Stimulated activated naive CD4-positive, alpha-beta T cell (primary cell): ENCODE results near the gene CHEK1.
"Not testable (repeated sequence)": the region's sequence is repeated elsewhere in the genome, so short reads cannot be mapped to it uniquely, and the experiment has no call there.

Experiments
- DNase-seq, 6 experiments: peaks; one replicate each; lab custom pipeline; 2025; lab: John Stamatoyannopoulos, UW

Gene CHEK1

DNA sequence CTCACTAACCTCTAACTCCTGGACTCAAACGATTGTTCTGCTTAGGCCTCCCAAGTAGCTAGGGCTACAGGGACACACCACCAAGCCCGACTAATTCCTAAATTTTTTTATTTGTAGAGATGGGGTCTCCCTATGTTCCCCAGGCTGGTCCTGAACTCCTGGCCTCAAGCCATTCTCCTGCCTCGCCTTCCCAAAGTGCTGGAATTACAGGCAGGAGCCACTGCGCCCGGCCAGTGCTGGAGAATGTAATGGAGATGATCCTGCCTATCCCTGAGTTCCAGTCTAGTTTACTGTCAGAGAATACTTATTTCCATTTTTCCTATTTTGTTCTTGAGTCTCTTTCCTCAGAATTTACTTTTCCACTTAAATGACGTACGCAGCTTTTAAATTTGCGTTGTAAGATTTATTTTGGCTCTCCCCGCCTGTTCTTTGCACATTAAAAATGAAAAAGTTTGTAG, at the start of gene CHEK1:
TSS of gene CHEK1 (plus strand) at position 408 of the 458 bp plus-strand sequence. CDS start 1,606 bp downstream, outside the sequence.
- no peak for DNase-seq

DNA sequence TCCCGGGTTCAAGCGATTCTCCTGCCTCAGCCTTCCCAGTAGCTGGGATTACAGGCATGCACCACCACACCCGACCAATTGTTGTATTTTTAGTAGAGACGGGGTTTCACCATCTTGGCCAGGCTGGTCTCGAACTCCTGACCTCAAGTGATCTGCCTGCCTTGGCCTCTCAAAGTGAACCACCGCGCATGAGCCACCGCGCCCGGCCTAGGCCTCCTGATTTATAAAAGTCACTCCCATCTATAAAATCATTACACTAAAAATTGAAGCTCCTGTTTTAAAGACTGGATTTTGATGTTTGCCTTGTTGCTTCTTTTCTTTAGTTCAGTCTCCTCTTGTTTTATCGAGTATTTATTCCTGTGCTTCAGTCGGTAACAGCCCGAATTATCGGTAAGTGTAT, 47.8 kb upstream of the CHEK1 start:
- DNase-seq = not testable (repeated sequence)

DNA sequence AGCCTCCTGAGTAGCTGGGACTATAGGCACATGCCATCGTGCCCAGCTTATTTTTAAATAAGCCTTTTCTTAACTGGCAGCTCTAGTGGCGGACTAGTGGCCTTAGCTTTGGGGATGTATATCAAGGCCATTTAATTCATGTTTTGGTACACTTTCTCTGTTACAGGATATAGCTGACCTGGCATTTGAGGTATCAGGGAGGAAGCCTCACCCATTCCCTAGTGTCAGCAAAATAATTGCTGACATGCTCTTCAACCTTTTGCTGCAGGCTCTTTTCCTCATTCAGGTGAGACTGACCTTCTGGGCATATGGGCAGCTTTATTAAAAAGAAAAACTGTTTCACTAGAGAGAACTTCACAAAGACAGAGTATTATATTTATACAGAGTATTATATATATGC, 46.2 kb upstream of the CHEK1 start:
- no peak for DNase-seq

DNA sequence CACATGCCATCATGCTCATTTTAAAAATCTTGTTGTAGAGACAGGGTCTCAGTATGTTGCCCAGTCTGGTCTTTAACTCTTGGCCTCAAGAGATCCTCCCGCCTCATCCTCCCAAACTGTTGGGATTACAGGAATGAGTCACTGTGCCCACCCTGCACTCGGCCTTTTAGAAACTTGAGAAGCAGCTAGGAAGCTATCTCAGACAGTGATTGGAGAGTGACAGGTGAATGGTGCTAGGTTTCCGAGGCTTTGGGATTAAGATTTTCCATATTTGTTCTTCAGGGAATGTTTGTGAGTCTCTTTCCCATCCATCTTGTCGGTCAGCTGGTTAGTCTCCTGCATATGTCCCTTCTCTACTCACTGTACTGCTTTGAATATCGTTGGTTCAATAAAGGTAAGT, 45.2 kb upstream of the CHEK1 start:
- DNase-seq = no peak

DNA sequence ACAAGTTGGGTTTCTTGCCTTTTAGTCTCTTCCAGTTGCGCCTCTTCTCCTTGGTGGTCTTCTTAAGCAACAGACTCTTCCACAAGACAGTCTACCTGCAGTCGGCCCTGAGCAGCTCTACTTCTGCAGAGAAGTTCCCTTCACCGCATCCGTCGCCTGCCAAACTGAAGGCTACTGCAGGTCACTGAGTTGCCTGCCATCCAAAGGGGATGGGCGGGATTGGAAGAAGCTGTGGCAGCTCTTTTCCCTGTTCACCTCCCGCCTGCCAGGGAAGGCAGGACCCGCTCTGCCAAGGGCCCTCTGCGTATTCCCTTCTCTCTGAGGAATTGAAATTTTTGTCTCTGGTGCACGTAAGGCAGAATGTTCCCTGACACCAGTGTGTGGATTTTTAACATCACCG, 41.5 kb upstream of the CHEK1 start:
- DNase-seq = no peak

DNA sequence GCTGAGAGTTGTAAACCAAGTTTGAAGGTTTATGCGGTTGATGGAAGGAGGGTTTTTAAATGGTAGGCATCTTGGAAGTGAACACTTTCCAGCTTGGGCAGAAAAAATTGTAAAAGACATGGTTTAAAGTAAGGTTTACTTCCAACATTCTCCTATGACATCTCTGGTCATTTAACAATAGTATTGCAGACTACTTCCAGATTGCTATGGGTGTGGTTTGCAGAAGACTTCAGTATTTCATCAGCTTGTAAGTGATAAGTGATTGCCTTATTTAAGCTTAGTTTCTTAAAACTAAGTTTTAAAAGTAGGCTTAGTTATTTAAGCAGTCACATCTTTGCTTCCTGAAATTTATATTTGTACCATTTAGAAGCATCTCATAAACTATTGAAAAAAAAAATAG, 39.5 kb upstream of the CHEK1 start:
- DNase-seq = no peak

DNA sequence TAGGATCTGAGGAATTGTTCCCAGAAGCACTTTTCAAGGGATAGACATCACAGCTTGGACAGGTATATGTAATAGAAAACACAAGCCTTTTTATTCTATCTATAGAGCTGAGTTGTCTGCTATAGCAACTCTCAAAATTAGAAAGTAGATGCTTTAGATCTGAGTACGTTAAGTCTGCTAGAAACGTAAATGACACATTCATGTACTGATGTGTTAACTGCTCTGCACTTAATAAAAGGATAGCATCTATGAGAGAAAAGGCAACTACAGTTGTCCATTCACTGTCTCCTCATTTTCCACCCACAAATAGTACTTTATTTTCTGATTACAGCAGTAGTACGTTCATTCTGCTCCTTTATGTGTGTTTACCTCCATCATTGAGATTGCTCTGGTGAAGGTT, 38.3 kb upstream of the CHEK1 start:
- DNase-seq = no peak

DNA sequence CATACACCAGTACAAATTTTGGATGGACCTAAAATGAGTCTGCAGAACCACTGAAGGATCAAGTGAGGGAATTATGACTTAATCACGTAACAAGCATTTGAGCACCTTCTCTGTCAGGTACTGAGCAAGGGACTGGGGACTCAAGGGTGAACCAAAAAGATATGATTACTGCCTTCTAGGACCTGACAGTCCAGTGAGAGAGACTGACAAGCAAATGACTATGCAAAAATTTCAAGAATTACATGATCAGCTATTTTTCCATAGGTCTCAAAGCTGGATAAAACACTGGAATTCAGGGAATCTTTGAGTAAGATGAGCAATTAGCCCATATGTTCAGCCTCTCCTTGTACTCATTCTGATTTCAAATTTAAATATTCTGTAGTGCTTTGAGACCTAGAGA, 37.5 kb upstream of the CHEK1 start:
- DNase-seq = no peak

DNA sequence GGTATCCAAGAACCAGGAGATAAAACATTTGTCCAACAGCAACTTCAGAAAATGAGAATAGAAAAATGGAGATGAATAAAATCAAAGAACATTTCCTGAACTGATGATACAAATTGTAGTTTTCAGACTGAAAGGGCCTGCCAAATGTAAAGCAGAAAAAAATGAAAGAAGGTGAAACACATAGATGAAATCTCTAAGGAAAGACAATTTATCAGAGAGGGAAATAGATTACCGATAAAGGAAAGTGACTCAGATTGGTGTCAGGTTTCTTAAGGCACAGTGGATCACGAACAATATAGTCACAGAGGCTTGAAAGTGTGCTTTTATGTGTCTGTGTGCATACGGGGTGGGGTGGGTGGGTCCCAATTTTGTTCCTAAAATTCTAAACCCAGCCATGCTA, 36.5 kb upstream of the CHEK1 start:
- no peak for DNase-seq

DNA sequence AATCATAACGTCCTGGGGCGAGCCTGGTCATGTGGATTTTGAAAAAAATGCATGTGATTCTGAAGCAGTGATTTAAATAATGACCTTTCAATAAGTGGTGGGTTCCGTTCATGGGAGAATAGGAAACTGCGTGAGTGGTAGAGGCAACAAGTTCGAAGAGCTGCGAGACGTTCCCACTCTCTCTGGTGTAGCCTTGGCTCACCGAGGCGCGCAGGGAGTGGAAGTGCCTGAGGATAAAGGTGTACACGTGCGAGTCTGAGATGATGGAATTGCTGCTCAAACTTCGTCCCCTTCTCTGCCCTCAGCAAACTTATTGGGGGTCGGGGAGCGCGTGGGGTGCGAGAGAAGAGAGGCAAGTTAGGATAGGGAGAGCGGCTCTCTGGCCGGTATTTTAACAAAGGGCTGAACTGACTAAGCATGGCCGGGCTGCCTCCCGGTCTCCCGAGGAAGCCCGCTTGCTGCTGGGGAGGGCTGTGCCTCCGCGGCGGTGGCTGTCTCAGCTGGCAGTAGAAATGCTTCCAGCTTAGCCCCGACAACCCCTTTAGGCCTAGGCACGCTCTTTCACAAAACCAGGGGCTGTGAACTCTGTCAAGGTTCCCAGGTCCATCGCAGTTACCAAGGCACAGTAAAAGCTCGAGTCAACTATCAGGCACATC, 33.2 kb upstream of the CHEK1 start:
- DNase-seq = peak in 2 of 6 experiments; percentile 17 to 33

DNA sequence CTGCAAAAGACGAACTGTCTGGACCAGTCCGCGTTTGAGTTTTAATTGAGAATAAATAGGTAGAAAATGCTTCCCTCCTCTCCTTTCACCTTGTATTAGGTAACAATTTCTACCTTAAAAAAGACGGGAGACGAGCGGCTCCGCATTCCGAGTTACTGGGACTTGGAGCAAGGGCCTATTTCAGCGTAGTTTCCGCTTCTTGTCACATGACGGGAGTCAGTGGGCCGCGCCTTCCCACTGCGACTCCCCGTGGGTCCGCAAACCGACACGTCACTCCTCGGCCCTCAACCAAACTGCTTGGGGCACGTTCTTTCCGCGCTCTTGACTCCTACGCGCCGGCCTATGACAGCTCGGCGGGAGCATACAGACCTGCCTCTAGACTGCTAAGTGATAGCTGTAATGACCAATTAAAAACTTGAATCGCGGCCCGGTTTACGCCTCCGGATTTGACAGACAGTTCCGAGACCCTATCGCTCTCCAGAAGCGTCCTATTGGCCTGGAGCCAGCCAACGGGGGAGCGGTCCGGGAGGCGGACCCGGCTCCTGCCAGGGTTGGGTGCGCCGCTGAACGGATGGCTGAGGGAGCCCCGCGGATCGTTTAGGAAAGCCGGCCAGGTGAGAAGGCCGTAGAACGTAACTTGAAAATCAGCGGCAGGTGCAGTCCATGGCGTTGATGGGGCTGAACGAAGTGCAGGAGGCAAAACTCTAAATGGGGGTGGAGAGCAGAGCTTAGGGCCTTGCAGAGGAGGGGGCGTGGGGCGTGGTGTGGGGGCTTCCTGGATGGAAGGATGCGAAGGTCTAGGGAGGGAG, 32.5 kb upstream of the CHEK1 start, which contains the start of gene STT3A:
TSS of gene STT3A (plus strand) at position 548 of the 809 bp plus-strand sequence. CDS start 3,064 bp downstream, outside the sequence.
- peak; percentile 95 to 99 (median 98) for DNase-seq

DNA sequence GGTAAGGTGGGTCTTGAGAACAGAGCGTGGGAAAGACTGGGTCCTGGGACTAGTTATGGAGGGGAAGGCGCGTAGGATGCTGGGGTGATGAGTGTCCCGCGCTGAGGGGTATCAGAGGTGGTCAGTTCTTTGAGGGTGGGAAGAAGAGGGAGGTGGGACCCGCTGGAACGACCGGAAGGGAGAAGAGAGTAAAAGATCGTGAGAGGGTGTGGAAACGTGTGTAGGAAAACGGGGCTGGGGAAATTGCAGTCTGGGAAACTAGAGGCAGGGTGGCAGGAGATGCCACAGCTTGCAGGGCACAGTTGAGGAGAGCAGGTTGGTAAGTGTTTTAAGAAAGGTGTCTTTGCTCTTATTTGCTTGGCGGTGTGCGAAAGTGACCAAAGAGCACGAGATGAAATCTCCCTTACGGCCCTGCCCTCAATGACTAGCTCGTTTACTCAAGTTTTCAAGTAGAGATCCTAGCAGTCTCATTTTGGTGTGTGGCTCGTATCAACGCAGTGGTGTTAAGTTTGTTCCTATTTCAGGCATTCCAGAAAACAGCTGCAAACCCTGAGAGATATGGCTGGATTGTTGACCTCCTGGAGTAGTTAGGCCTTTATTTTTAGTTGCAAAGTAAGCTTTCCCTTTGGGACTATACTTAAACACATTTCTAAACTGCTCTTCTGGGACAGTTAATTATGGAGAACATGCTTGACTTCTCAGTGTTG, 31.7 kb upstream of the CHEK1 start:
- DNase-seq = peak in 1 of 6 experiments; percentile 25

DNA sequence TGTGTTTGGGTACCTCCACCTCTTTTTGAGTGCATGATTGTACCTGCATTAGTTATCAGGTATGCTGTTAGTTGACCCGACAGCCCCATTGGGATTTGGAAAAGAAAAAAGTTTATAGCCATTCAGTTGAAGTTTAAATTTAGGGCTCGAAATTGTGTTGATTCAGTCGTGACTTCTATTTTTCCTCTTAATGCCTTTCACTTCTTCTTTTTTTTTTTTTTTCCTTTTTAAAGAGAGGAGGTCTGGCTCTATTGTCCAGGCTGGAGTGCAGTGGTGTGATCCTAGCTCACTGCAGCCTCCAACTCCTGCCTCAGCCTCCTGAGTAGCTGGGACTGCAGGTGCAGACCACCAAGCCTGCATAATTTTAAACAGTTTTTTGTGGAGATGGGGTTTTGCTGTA, 30.0 kb upstream of the CHEK1 start:
- DNase-seq = no peak

DNA sequence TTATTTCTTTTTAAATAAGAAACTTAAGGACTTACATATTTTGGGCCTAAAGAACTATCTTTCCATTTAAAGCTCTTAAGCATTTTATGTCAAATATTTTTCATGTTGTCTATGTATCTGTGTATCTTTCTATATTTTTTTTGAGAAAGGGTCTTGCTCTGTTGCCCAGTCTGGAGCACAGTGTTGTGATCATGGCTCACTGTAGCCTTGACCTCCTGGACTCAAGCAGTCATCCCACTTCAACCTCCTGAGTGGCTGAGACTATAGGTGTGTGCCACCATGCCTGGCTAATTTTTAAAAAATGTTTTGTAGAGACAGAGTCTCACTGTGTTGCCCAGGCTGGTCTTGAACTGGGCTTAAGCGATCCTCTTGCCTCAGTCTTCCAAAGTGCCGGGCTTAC, 24.3 kb upstream of the CHEK1 start:
- DNase-seq = no peak

DNA sequence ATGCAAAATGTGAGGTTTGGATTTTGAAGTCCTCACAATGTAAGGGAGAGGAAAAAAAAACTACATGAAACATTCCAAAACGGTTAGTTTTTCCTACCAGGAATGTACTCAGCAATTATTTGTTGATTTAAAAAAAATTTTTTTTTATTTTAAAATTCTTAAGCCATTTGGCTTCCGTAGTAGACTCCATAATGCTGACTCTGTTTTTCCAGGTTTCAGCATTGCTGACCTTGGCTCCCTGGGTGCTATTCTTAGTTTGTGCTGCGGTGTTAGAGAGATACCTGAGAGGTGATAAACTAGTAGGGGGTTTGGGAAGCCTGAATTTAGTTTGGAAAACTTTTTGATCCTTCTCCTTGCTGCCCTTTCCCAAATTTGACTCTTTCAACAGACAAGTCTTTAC, 21.8 kb upstream of the CHEK1 start:
- no peak for DNase-seq

DNA sequence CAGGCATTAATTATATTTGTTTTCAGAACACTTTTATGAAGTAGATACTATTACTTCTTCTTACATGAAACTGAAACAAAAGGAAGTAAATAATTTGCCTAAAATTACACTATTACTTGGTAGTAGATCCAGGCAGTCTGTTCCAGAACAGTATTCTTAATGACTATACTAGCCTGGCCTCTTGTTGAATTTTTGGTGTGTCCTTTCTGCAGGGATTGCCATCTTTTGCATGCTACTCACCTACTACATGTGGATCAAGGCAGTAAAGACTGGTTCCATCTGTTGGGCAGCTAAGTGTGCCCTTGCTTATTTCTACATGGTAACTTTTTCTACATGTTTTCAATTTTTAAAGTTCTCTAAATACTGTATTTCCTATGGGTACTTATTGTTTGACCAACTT, 19.5 kb upstream of the CHEK1 start:
- no peak for DNase-seq

DNA sequence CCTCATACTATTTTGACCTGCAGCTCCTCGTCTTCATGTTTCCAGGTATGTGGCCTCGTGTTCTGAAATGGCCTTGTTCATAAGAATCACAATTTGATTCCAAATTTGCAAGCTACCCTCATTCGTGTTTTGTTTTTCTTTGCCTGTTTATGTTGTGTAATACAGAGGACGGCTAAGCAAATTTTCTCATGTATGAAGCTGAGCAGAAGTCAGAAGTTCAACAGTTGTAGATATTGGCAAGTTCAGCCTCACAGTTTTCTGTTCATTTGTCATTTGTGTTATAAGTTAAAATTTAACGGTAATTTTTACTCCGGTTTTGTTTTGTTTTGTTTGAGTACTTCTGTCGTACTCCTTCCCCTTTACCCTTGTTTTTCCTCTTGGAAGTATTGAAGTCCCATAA, 15.4 kb upstream of the CHEK1 start:
- DNase-seq = no peak

DNA sequence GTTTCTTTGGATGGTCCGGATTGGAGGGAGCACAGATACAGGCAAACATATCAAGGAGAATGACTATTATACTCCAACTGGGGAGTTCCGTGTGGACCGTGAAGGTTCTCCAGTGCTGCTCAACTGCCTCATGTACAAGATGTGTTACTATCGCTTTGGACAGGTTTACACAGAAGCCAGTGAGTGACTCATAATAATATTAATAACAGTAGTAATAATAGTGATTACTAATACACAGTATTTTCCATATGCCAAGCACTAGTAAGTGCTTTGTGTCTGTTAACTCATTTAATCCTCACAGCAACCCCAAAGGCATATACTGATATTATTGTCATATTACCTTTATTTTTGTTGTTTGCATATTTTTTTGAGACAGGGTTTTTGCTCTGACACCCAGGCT, 6.6 kb upstream of the CHEK1 start:
- no peak for DNase-seq

DNA sequence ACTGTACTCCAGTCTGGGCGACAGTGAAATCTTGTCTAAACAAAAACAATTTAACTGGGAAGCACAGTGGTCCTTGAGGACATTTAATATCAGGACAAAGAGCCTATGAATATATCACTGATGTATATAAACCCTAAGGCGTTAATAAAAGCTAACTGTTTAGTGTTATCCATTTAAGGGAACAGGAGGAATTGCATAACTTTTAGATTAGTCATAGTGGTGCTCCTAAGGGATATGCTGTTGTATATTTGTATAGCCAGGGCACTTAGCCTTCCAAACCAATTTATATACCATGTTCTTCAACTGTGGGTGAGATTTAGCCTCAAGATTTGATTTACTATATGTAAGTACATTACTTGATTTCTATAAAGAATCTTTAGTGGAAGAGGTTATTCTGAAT, 3.0 kb upstream of the CHEK1 start:
- DNase-seq = no peak

DNA sequence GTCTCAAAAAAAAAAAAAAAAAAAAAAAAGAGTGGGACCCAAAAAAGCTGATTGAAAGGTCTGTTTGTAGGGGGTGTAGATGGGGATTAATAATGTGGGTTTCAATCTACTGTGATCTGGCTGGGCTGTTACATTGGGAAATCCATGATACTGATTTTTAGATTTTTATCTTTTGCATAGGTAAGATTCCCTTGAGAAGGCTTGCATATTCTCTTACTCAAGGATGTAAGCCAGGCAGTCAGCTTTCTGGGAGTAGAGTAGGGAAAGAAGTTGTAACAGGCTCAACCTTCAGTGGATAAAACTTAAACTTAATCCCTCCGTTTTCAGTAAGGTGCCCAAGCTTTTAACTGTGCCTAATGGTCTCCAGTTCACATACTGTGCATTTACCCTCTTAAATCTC, 1.9 kb upstream of the CHEK1 start:
- no peak for DNase-seq

DNA sequence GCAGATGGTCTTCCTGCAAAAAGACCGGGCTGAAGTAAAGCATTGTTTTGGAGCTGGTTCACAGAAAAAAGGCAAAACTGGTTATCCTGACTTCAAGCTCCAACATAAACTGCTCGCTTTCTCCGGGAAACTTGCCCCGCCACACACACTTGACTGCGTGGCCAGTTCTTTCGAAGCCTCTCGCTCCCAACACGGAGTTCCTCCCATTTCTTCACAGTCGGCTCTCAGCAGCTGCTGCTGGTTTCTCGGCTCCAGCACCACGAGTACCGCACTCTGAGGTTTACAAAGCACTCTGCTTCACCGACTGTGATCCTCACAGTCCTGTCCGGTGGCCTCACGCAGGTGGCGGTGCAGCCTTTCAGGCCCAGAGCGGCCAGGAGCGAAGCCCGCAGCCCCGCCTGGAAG, 264 bp downstream of the CHEK1 start:
- no peak for DNase-seq

DNA sequence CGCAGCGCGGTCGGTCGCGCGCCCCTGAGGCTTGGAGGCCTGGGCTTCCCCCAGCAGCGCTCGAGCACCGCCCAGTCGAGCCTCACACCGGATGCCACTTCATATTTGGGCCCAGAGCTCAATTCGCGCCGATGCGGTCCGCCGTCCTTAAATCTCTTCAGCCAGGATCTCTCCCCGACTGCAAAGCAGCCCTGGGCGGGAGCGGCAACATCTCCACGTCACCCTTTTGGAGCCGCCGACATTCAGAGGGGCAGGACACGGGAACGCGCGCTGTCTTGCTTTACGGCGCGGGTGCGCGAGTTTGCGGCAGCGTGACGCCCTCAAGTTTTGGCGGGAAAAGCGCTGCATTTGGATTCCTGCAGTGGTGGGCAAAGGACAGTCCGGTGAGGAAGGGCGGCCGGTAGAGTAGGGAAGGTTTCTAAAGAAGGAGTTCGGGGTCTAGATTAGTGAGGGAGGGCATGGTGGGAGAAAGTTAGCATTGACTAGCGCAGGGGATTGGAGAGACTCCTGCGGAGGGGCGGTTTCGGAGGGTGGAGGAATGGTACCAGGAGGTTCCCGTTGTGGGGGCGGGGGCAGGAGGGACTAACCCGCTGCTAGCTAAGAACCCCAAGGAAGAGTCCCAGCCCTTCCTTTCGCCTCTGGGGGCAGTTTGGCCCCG, 796 bp downstream of the CHEK1 start:
- peak; percentile 66 to 88 (median 84) for DNase-seq
